MM.1S (cell line): ENCODE results near the gene FAM107A.

ENCODE experiments used
- CTCF ChIP-seq: fragments of 300-600 bp; sonication (generic); IDR thresholded peaks from 2 replicates; pipeline ENCODE4 v1.5.1; 2016; ENCODE audit warnings: antibody characterized with exemption, low read length, mixed read lengths
- EZH2phosphoT487 ChIP-seq: fragments of 300-600 bp; sonication (generic); IDR thresholded peaks from 2 replicates; pipeline ENCODE4 v1.6.1; 2018; ENCODE audit warnings: antibody characterized with exemption, low read length

DNA sequence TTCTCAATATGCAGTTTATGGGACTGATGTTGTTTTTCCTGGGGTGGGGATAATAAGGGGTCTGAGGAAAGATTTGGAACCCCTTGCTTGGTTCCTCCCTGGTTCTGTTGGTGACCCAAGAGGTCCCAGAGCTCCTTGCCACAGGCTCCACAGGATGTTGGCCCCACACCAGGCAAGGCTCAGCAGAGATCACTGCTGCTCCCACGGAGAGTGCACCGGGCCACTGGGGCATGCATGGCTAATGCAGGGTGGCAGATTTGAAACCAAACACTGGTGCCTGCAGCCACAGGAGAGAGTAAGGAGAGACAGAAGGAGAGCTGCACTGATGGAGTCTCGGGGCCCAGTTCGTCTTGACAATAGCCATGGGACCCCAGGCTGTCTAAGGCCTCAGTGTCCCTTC lies 2.5 kb downstream of the FAM107A start:
- no peak for TF ChIP-seq CTCF
- no peak for TF ChIP-seq EZH2phosphoT487
